Head of caudate nucleus (tissue), 42 donors: Measurements from ENCODE around the gene C1orf105.
A peak's percentile ranks its signal among the peaks of the same experiment; 100 is the strongest.

Experiments
- DNase-seq, 42 donors: peaks; one replicate each; pipeline versions ENCODE4 v3.0.0 to v3.0.0-alpha.2; 2020 to 2021; ENCODE audit warnings: mixed read lengths in 7 of 42
- intact Hi-C: fragments of 100-400 bp; cut with DNase I; formaldehyde crosslinking; loops from one replicate; pipeline ENCODE4 v1.15.0; 2022

The C1orf105 gene

GRCh38 chr1:172394141-172394751 is 26.2 kb upstream of the C1orf105 start:
- peak in 17 of 42 donors; percentile 4 to 68 (median 23) for DNase-seq
- intact Hi-C loops = no loop called here

- no peak for DNase-seq
- intact Hi-C loops = no loop called here
Measured at GRCh38 chr1:172394811-172395210, 25.7 kb upstream of the C1orf105 start.

GRCh38 chr1:172395576-172395975 is 24.9 kb upstream of the C1orf105 start:
- DNase-seq = no peak

GRCh38 chr1:172397221-172397620 is 23.3 kb upstream of the C1orf105 start:
- DNase-seq = no peak
- intact Hi-C loops = no loop called here

More at GRCh38 chr1:172395576-172395975, 24.9 kb upstream of the C1orf105 start:
- intact Hi-C loops = no loop called here

- DNase-seq = no peak
- intact Hi-C loops = no loop called here
Measured at GRCh38 chr1:172397633-172398032, 22.9 kb upstream of the C1orf105 start.

- intact Hi-C loops = no loop called here
- no peak for DNase-seq
Measured at GRCh38 chr1:172398193-172398592, 22.3 kb upstream of the C1orf105 start.

- DNase-seq = peak in 41 of 42 donors; percentile 8 to 86 (median 57)
- intact Hi-C loops = no loop called here
Measured at GRCh38 chr1:172398970-172399755, 21.3 kb upstream of the C1orf105 start.

- DNase-seq = no peak
- intact Hi-C loops = loop anchor here (5.0 kb wide), 1 partner anchor 398 kb away; no protein-coding TSS in a partner anchor
Measured at GRCh38 chr1:172399756-172400721, 20.4 kb upstream of the C1orf105 start.

- intact Hi-C loops = loop anchor here (5.0 kb wide), 1 partner anchor 398 kb away; no protein-coding TSS in a partner anchor
- DNase-seq = no peak
Measured at GRCh38 chr1:172400722-172401105, 19.8 kb upstream of the C1orf105 start.

- no peak for DNase-seq
Measured at GRCh38 chr1:172401477-172401876, 19.0 kb upstream of the C1orf105 start.

GRCh38 chr1:172401892-172402291 is 18.6 kb upstream of the C1orf105 start:
- intact Hi-C loops = loop anchor here (5.0 kb wide), 1 partner anchor 400 kb away; no protein-coding TSS in a partner anchor
- no peak for DNase-seq

More at GRCh38 chr1:172401477-172401876, 19.0 kb upstream of the C1orf105 start:
- intact Hi-C loops = loop anchor here (5.0 kb wide), 1 partner anchor 399 kb away; no protein-coding TSS in a partner anchor

- DNase-seq = no peak
- intact Hi-C loops = loop anchor here (5.0 kb wide), 1 partner anchor 401 kb away; no protein-coding TSS in a partner anchor
Measured at GRCh38 chr1:172402878-172403569, 17.5 kb upstream of the C1orf105 start.

- intact Hi-C loops = loop anchor here (5.0 kb wide), 1 partner anchor 402 kb away; no protein-coding TSS in a partner anchor
- no peak for DNase-seq
Measured at GRCh38 chr1:172404121-172404520, 16.4 kb upstream of the C1orf105 start.

GRCh38 chr1:172405912-172406311 is 14.6 kb upstream of the C1orf105 start:
- DNase-seq = no peak
- intact Hi-C loops = no loop called here

GRCh38 chr1:172406968-172407367 is 13.5 kb upstream of the C1orf105 start:
- no peak for DNase-seq
- intact Hi-C loops = no loop called here

- intact Hi-C loops = no loop called here
- no peak for DNase-seq
Measured at GRCh38 chr1:172408958-172409357, 11.5 kb upstream of the C1orf105 start.

GRCh38 chr1:172410027-172410426 is 10.5 kb upstream of the C1orf105 start:
- DNase-seq = no peak
- intact Hi-C loops = no loop called here

- intact Hi-C loops = no loop called here
Measured at GRCh38 chr1:172411791-172412338, 8.6 kb upstream of the C1orf105 start.

More at GRCh38 chr1:172411791-172412338, 8.6 kb upstream of the C1orf105 start:
- no peak for DNase-seq
